H54 (cell line): ENCODE data around the gene VASN.
"Not testable (repeated sequence)": the region's sequence is repeated elsewhere in the genome, so short reads cannot be mapped to it uniquely, and the experiment has no call there.

Source experiments
- DNase-seq: peaks from one replicate; pipeline ENCODE4 v3.0.0; 2011; ENCODE audit warnings: low spot score, mixed read lengths; ENCODE audit not compliant: insufficient read length
- FAIRE-seq: peaks from 3 replicates; lab custom pipeline; 2011; peaks lifted over from hg19 to GRCh38; lab: Jason Lieb, UNC
- POLR2A ChIP-seq: IDR thresholded peaks from 2 replicates; pipeline ENCODE4 v1.6.1; 2011; ENCODE audit warnings: low read depth, mild to moderate bottlenecking, low read length

VASN gene

DNA sequence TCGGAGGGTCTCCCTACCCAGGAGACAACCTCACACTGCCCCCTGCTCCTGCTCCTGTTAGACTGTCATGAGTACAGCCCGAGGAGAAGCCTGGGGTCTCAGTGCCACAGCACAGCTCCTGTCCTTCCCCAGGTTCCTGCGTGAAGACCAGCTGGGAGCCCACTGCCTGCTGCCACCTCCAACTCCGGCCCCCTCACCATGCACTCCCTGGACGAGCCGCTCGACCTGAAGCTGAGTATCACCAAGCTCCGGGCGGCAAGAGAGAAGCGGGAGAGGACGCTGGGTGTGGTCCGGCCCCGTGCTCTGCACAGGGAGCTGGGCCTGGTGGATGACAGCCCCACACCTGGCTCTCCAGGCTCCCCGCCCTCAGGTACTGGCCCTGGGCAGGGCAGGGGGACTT is 39.6 kb upstream of the VASN start:
- no peak for FAIRE-seq
- DNase-seq = no peak
- no peak for TF ChIP-seq POLR2A

DNA sequence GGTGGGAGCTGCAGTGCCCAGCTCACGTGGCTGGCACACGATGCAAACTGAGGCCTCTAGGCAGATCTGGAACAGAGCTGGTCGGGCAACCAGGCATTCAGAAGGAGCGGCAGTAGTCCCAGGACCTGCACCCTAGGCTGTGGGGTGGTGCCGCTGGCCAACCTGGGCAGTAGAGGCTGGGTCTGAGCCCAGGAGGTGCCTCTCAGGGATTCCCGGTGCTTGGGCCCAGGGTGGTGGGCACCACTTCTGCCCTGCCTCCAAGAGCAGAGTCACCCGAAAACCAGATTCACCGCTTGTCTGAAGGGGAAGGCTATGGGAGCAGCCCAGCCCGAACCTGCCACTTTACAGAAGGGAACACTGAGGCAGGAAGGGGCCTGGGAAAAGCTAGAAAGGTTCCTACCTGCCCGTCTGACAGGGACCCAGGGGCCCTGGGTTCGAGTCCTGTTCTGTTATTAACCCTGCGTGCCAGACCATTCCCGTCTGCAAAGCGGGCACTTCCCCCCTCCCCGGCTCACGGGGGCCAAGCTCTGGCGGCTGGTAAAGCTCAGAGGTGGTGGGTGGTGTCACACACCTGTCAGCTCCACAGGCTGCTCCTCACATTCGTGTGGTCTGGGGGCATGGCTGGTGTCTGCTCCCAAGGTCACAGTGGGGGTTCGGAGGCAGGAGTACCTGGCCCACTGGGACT is 38.9 kb upstream of the VASN start:
- DNase-seq = no peak
- TF ChIP-seq POLR2A = no peak
- no peak for FAIRE-seq

DNA sequence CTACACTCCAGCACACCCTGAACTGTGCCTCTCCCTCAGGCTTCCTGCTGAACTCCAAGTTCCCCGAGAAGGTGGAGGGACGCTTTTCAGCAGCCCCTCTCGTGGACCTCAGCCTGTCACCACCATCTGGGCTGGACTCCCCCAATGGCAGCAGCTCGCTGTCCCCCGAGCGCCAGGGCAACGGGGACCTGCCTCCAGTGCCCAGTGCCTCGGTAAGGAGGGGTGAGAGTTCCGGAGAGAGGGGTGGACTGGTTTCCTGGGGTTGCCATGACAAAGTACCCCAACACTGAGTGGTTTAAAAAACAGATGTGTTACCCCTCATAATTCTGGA is 38.4 kb upstream of the VASN start:
- DNase-seq = no peak
- no peak for FAIRE-seq
- no peak for TF ChIP-seq POLR2A

DNA sequence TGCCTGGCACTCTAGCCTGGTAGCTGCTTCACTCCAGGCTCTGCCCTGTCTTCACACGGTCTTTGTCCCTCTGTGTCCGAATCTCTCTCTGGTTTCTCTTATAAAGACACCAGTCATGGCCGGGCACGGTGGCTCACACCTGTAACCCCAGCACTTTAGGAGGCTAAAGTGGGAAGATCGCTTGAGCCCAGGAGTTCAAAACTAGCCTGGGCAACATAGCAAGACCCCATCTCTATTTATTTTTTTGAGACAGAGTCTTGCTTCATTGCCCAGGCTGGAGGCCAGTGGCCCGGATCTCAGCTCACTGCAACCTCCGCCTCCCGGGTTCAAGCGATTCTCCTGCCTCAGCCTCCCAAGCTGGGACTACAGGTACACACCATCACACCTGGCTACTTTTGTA is 37.9 kb upstream of the VASN start:
- DNase-seq, FAIRE-seq: not testable (repeated sequence)

DNA sequence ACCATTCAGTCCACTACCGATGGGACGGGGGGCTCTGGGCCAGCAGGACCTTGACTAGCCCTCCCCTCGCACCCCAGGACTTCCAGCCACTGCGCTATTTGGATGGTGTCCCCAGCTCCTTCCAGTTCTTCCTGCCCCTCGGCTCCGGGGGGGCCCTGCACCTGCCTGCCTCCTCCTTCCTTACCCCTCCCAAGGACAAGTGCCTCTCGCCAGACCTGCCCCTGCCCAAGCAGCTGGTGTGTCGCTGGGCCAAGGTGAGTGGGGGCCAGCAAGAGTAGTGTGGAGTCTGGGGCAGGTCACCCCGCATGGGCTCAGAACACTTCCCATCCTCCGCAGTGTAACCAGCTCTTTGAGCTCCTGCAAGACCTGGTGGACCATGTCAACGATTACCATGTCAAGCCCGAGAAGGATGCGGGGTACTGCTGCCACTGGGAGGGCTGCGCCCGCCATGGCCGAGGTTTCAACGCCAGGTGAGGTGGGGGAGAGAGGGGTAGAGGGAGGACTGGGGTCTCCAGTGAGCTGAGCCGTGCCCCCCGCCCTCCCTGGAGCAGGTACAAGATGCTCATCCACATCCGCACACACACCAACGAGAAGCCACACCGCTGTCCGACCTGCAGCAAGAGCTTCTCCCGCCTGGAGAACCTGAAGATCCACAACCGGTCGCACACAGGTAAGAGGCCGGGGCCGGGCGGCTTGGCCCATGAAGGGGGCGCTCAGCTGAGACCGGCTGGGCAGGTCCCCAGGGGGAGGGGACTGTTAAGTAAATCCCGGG is 36.7 kb upstream of the VASN start:
- FAIRE-seq = no peak
- TF ChIP-seq POLR2A = no peak
- no peak for DNase-seq

DNA sequence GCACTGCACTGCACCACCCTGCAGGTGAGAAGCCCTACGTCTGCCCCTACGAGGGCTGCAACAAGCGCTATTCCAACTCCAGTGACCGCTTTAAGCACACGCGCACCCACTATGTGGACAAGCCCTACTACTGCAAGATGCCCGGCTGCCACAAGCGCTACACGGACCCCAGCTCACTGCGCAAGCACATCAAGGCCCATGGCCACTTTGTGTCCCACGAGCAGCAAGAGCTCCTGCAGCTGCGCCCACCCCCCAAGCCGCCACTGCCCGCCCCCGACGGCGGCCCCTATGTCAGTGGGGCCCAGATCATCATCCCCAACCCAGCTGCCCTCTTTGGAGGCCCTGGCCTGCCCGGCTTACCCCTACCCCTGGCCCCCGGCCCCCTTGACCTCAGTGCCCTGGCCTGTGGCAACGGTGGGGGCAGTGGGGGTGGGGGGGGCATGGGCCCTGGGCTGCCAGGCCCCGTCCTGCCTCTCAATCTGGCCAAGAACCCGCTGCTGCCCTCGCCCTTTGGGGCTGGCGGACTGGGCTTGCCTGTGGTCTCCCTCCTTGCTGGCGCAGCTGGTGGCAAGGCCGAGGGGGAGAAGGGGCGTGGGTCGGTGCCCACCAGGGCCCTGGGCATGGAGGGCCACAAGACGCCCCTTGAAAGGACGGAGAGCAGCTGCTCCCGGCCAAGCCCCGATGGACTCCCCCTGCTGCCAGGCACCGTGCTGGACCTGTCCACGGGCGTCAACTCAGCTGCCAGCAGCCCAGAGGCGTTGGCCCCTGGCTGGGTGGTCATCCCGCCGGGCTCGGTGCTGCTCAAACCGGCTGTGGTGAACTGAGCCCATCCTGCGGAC is 34.7 kb upstream of the VASN start:
- TF ChIP-seq POLR2A = no peak
- FAIRE-seq = no peak
- DNase-seq = no peak

DNA sequence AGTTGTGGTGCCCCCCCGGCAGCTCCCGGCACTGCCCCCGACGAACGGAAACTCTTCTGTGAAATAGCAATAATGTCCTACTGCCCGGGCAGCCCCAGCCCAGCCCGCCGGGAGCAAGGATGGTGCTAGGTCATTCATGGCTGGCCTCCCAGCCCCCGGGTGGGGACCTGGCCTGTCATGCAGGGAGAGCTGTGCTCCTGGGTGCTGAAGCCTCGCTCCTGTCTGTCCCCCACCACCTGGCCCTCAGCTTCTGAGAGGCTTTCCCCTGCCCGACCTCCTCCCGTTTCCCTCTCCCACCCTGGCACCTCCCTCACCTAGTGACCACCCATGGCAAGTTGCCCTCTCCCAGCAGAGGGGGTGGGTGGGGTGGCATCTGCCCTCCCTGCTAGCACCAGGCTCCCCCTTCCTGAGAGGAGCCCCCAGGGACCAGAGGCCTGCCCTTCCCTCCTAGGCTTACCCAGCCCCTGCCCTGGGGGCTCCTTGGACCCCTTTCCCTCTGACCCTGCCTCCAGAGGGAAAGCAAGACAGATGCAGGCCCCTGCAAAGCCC is 34.0 kb upstream of the VASN start:
- no peak for TF ChIP-seq POLR2A
- no peak for FAIRE-seq

DNA sequence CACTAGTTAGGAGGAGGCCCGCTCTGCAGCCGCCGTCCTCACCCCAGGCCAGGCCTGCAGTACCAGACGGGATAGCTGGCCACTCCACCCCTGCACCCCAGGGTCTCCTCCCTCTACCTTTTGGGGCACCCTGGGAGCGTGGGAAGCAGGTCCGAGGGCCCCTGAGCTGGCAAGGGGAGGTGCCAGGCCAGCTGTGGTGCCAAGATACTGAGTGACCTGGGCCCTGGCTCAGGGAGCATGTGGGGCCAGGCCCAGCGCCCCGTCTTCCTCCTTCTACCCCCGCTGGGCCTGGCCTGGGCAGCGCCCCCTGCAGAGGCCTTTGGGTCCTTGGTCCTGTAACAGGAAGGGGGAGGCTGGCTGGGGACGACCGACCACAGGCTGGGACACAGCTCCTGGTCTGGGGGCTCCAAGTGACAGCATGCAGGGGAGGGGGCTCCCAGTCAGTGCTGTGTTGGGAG is 33.5 kb upstream of the VASN start:
- TF ChIP-seq POLR2A = no peak
- DNase-seq = no peak
- FAIRE-seq = no peak

More for the DNA sequence above, 34.0 kb upstream of the VASN start:
- no peak for DNase-seq

DNA sequence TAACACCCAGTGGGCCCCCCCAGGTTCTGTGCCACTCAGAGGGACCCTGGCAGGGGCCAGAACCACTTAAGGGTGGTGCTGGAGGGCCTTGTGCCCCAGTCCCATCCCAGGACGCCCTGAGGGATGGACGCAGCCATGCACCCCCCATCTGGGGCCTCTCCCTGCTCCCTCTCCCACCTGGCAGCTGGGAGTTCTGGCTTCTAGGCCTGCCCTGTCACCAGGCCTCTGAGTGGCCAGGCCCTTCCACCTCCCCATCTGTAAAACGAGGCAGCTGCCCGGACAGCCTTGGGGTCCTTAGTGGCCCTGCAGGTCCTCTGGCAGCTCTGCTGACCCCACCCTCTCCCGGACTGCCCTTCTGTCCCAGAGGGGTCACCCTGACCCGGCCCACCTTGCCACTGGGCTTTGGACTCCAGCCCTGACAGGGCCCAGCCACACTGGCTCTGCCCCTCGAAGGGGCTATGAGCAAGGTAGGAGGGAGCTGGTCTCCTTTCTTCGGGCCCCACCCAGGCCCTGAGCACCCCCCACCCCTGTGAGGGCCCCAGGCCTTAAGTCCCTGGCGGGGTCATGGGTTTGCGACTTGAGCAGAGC is 32.8 kb upstream of the VASN start:
- DNase-seq (no peak), FAIRE-seq (no peak)
- no peak for TF ChIP-seq POLR2A

DNA sequence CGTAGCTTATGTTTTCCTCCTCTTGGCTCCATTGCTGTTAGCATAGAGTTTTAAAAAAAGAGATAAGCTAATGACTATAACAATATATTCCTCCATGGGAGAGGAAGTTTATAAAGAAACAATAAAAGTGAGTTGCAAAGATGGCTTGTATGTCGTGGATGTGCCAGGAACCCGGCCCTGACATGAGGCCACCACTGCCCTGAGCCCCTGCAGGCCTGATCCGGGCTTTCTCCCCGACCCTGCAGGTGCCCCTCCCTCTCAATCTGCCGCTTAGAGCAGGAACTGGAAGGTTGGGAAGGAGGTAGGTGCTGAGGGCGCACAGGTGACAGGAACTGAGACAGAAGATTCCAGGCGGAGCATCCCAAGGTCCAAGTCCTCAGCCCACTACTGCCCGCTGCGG is 32.2 kb upstream of the VASN start:
- FAIRE-seq = no peak
- DNase-seq = no peak
- no peak for TF ChIP-seq POLR2A

DNA sequence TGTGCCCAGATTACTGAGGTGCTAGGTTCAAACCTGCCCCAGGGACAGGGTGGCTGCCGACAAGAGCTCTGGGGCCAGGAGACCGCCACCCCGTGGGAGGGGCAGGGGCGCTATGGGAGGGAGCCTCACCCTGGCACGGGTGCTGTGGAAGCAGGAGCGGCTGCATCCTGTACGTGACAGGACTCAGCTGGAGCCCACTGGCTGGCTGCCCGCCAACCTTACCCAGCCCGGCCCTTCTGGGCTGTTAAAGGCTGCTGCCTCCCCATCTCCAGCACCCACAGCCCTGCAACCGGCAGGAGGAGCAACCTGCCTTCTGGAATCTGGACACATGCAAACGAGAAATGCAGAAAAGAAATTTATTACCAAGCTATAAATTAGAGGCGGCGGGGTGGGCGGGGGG is 31.7 kb upstream of the VASN start:
- FAIRE-seq (no peak), DNase-seq (no peak)
- no peak for TF ChIP-seq POLR2A

DNA sequence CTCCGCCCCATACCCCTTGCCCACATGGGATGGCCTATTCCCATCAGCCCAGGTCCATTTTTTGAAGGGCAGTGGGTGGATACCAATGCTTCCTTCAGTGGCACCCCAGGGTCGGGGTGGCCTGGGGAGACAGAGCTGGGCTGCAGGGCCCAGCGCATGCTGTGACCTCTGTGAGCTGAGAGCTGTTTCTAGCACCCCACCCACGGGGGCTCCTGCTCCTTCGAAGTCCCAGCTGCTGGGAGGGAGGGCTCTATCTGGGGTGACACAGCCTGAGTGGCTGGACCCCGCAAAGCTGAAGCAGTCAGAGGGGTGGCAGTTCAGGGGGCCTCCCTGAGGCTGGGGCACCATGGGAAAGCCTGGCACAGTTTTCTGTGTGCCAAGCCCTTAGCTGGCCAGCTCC is 31.2 kb upstream of the VASN start:
- FAIRE-seq (no peak), DNase-seq (no peak)
- TF ChIP-seq POLR2A = no peak

DNA sequence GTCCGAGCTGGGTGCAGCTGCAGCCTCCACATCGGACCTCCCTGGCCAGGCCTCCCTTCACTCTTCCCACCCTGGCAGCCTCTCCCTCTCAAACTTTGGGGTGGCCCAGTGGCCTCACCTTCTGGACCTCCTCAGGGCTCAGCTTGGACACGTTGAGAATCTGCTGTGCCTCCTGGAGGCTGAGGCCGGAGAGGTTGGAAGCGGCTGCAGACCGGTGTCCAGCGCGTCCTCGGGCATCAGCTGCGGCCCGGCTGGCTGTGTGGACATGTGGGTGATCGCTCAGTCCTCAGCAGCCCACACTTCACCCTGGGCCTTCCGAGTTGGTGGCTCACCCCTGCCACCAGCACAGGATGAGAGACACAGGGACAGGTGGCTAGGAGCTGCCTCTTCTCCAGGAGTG is 30.4 kb upstream of the VASN start:
- FAIRE-seq = no peak
- DNase-seq = no peak
- no peak for TF ChIP-seq POLR2A

DNA sequence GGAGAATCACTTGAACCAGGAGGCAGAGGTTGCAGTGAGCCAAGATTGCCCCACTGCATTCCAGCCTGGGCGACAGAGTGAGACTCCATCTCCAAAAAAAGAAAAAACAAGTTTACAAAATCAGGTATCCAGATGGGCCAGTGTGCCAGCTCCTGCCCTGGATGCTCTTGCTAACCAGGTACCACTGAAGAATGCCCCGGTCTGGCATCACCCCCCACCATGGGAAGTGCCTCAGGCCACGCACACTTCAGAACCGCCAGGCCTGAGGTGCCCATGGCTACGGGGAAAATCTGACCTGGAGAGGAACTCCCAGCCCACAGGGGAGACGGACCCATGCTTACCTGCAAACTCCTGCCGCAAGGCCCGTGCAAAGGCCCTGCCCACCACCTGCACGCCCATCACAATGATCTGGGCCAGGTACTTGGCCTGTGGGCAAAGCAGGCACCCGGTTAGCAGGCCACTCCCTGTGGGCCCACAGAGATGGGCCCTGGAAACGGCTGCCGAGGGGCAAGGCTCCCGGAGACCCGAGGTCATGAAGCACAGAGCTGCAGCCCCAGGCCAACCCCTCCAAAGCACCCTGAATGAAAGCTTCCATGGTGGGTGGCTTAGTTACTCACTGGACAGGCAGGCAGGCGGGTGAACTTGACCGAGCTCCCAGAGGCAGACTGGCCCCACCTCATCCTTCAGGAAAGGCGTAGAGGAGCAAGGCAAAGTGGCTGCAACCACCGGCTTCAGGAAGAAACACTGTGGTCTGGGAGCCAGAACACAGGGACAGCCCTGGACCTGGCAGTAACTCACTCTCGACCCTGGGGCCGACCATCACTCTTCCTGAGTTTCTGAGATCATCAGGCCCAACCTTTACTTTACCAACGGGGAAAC is 28.5 kb upstream of the VASN start:
- no peak for FAIRE-seq
- no peak for DNase-seq
- no peak for TF ChIP-seq POLR2A

DNA sequence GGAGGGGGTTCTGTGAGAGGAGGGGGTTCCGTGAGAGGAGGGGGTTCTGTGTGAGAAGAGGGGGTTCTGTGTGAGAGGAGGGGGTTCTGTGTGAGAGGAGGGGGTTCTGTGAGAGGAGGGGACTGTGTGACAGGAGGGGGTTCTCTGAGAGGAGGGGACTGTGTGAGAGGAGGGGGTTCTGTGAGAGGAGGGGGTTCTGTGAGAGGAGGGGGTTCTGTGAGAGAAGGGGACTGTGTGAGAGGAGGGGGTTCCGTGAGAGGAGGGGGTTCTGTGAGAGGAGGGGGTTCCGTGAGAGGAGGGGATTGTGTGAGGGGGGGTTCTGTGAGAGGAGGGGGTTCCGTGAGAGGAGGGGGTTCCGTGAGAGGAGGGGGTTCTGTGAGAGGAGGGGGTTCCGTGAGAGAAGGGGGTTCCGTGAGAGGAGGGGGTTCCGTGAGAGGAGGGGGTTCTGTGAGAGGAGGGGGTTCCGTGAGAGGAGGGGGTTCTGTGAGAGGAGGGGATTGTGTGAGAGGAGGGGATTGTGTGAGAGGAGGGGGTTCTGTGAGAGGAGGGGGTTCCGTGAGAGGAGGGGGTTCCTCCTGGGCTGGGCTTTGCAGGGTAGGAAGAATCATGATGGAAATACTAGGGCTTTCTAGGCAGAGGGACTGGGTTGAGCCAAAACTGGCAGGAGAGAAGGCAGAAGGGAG is 27.2 kb upstream of the VASN start:
- not testable (repeated sequence) for FAIRE-seq, DNase-seq
